Dendritic cell treated with granulocyte-macrophage colony-stimulating factor and Interleukin-4, amounts not matched to agents 40 ng/mL and 50 ng/mL, for 4 days (primary cell): ENCODE results near the gene CLEC7A.

Experiments
- H3K27ac Mint-ChIP-seq: one replicate; pipeline ENCODE4 v1.8.0; 2022; ENCODE audit warnings: mild to moderate bottlenecking, mixed read lengths
- H3K27me3 Mint-ChIP-seq: one replicate; pipeline ENCODE4 v1.8.0; 2022; ENCODE audit warnings: mild to moderate bottlenecking, mixed read lengths
- H3K36me3 Mint-ChIP-seq: one replicate; pipeline ENCODE4 v1.8.0; 2022; ENCODE audit warnings: low read depth, mixed read lengths
- H3K4me1 Mint-ChIP-seq: one replicate; pipeline ENCODE4 v1.8.0; 2022; ENCODE audit warnings: low read depth, mixed read lengths
- H3K4me3 Mint-ChIP-seq: one replicate; pipeline ENCODE4 v1.8.0; 2022; ENCODE audit warnings: mild to moderate bottlenecking, moderate library complexity, mixed read lengths
- H3K9me3 Mint-ChIP-seq: one replicate; pipeline ENCODE4 v1.8.0; 2022; ENCODE audit warnings: mixed read lengths
- intact Hi-C: fragments of 100-400 bp; cut with micrococcal nuclease; formaldehyde crosslinking; loops from one replicate; pipeline ENCODE4 v1.15.0; 2022

Gene CLEC7A

GRCh38 chr12:10130042-10130441 lies at the start of gene CLEC7A:
CLEC7A (minus strand) TSS chr12:10130199; CDS start chr12:10130082, 117 bp downstream.
- Mint-ChIP-seq H3K9me3 (no peaks in the 10 kb centered on the region), H3K4me3 (peak within 1 kb of the TSS; percentile 84), H3K27me3 (no peaks in the 10 kb centered on the region), H3K27ac (peak within 1 kb of the TSS; percentile 97), H3K4me1 (peaks cover 48% of the 10 kb centered on the region), H3K36me3 (peaks cover 50% of the 10 kb centered on the region)
- intact Hi-C loops, result no loop called here

- no peaks in the 10 kb centered on the region for H3K36me3 Mint-ChIP-seq
- no peak overlapping the region for H3K27ac Mint-ChIP-seq
- peaks cover 58% of the 10 kb centered on the region for H3K4me1 Mint-ChIP-seq
- intact Hi-C loops, result no loop called here
- H3K9me3 Mint-ChIP-seq, result no peaks in the 10 kb centered on the region
- H3K4me3 Mint-ChIP-seq, result no peak overlapping the region
- peaks cover 4% of the 10 kb centered on the region for H3K27me3 Mint-ChIP-seq
Observed at GRCh38 chr12:10179776-10180181, 49.8 kb upstream of the CLEC7A start.

- Mint-ChIP-seq H3K27me3 (peaks cover 4% of the 10 kb centered on the region), H3K36me3 (no peaks in the 10 kb centered on the region), H3K9me3 (no peaks in the 10 kb centered on the region)
Observed at GRCh38 chr12:10178821-10179220, 48.8 kb upstream of the CLEC7A start, which contains the start of gene TMEM52B. TMEM52B (plus strand) TSS chr12:10179032; CDS start chr12:10179575, 543 bp downstream.

GRCh38 chr12:10175846-10176636 lies 46.0 kb upstream of the CLEC7A start:
- Mint-ChIP-seq H3K36me3 (no peaks in the 10 kb centered on the region), H3K27ac (no peak overlapping the region), H3K4me1 (peaks cover 47% of the 10 kb centered on the region), H3K4me3 (no peak overlapping the region), H3K9me3 (no peaks in the 10 kb centered on the region), H3K27me3 (peaks cover 1% of the 10 kb centered on the region)
- intact Hi-C loops, result no loop called here

More at GRCh38 chr12:10178821-10179220, 48.8 kb upstream of the CLEC7A start, which contains the start of gene TMEM52B:
- Mint-ChIP-seq H3K27ac (no peak within 1 kb of the TSS), H3K4me3 (no peak within 1 kb of the TSS), H3K4me1 (peaks cover 49% of the 10 kb centered on the region)
- intact Hi-C loops, result no loop called here

- H3K4me3 Mint-ChIP-seq, result no peak overlapping the region
- intact Hi-C loops, result no loop called here
- H3K4me1 Mint-ChIP-seq, result peaks cover 46% of the 10 kb centered on the region
- H3K36me3 Mint-ChIP-seq, result no peaks in the 10 kb centered on the region
- H3K9me3 Mint-ChIP-seq, result no peaks in the 10 kb centered on the region
- H3K27ac Mint-ChIP-seq, result no peak overlapping the region
- H3K27me3 Mint-ChIP-seq, result peaks cover 1% of the 10 kb centered on the region
Observed at GRCh38 chr12:10174986-10175614, 45.1 kb upstream of the CLEC7A start.

GRCh38 chr12:10171973-10172728 lies 42.2 kb upstream of the CLEC7A start, which contains the start of gene OLR1:
OLR1 (minus strand) TSS chr12:10172132; CDS start chr12:10172077, 55 bp downstream.
- intact Hi-C loops, result no loop called here
- no peaks in the 10 kb centered on the region for H3K9me3 Mint-ChIP-seq
- H3K36me3 Mint-ChIP-seq, result no peaks in the 10 kb centered on the region
- H3K4me1 Mint-ChIP-seq, result peaks cover 46% of the 10 kb centered on the region
- no peak within 1 kb of the TSS for H3K4me3 Mint-ChIP-seq
- peak within 1 kb of the TSS; percentile 37 for H3K27ac Mint-ChIP-seq
- no peaks in the 10 kb centered on the region for H3K27me3 Mint-ChIP-seq

GRCh38 chr12:10170216-10170615 lies 40.2 kb upstream of the CLEC7A start:
- H3K27ac Mint-ChIP-seq, result no peak overlapping the region
- intact Hi-C loops, result no loop called here
- peaks cover 59% of the 10 kb centered on the region for H3K4me1 Mint-ChIP-seq
- no peaks in the 10 kb centered on the region for H3K36me3 Mint-ChIP-seq
- H3K4me3 Mint-ChIP-seq, result no peak overlapping the region
- no peaks in the 10 kb centered on the region for H3K27me3 Mint-ChIP-seq
- H3K9me3 Mint-ChIP-seq, result no peaks in the 10 kb centered on the region

- peak overlapping the region; percentile 63 for H3K27ac Mint-ChIP-seq
Observed at GRCh38 chr12:10169104-10169503, 39.1 kb upstream of the CLEC7A start.

GRCh38 chr12:10167599-10167998 lies 37.6 kb upstream of the CLEC7A start:
- H3K9me3 Mint-ChIP-seq, result no peaks in the 10 kb centered on the region

More at GRCh38 chr12:10169104-10169503, 39.1 kb upstream of the CLEC7A start:
- no peaks in the 10 kb centered on the region for H3K9me3 Mint-ChIP-seq
- no peaks in the 10 kb centered on the region for H3K27me3 Mint-ChIP-seq
- H3K4me1 Mint-ChIP-seq, result peaks cover 69% of the 10 kb centered on the region
- H3K4me3 Mint-ChIP-seq, result no peak overlapping the region
- intact Hi-C loops, result no loop called here
- no peaks in the 10 kb centered on the region for H3K36me3 Mint-ChIP-seq

GRCh38 chr12:10165421-10165820 lies 35.4 kb upstream of the CLEC7A start:
- Mint-ChIP-seq H3K27ac (no peak overlapping the region), H3K4me1 (peaks cover 70% of the 10 kb centered on the region), H3K36me3 (no peaks in the 10 kb centered on the region), H3K9me3 (no peaks in the 10 kb centered on the region), H3K4me3 (no peak overlapping the region), H3K27me3 (no peaks in the 10 kb centered on the region)
- intact Hi-C loops, result no loop called here

More at GRCh38 chr12:10167599-10167998, 37.6 kb upstream of the CLEC7A start:
- Mint-ChIP-seq H3K4me1 (peaks cover 79% of the 10 kb centered on the region), H3K36me3 (no peaks in the 10 kb centered on the region), H3K27ac (peak overlapping the region; percentile 73), H3K27me3 (no peaks in the 10 kb centered on the region), H3K4me3 (peak overlapping the region; percentile 55)
- intact Hi-C loops, result no loop called here

GRCh38 chr12:10163084-10163483 lies 33.1 kb upstream of the CLEC7A start:
- Mint-ChIP-seq H3K27ac (no peak overlapping the region), H3K4me3 (no peak overlapping the region), H3K27me3 (no peaks in the 10 kb centered on the region), H3K9me3 (no peaks in the 10 kb centered on the region), H3K36me3 (no peaks in the 10 kb centered on the region), H3K4me1 (peaks cover 69% of the 10 kb centered on the region)
- intact Hi-C loops, result no loop called here

- Mint-ChIP-seq H3K4me3 (no peak overlapping the region), H3K9me3 (no peaks in the 10 kb centered on the region), H3K36me3 (no peaks in the 10 kb centered on the region), H3K27me3 (no peaks in the 10 kb centered on the region), H3K27ac (peak overlapping the region; percentile 46), H3K4me1 (peaks cover 49% of the 10 kb centered on the region)
- intact Hi-C loops, result no loop called here
Observed at GRCh38 chr12:10160617-10161385, 30.8 kb upstream of the CLEC7A start.

GRCh38 chr12:10159280-10159679 lies 29.3 kb upstream of the CLEC7A start:
- intact Hi-C loops, result no loop called here
- H3K9me3 Mint-ChIP-seq, result no peaks in the 10 kb centered on the region
- H3K36me3 Mint-ChIP-seq, result no peaks in the 10 kb centered on the region
- H3K27ac Mint-ChIP-seq, result no peak overlapping the region
- H3K4me1 Mint-ChIP-seq, result peaks cover 34% of the 10 kb centered on the region
- H3K27me3 Mint-ChIP-seq, result peaks cover under 1% of the 10 kb centered on the region
- no peak overlapping the region for H3K4me3 Mint-ChIP-seq
